Measurements from ENCODE around the gene CMTM2. TPM values are rescaled to one million over a fixed set of nuclear protein-coding genes. Genes with fewer than 3 reads are reported as not detected.

The CMTM2 gene
- total and polyA plus RNA-seq, 2 experiments from 2014 or later, result 0.60 TPM; not detected in 1

DNA sequence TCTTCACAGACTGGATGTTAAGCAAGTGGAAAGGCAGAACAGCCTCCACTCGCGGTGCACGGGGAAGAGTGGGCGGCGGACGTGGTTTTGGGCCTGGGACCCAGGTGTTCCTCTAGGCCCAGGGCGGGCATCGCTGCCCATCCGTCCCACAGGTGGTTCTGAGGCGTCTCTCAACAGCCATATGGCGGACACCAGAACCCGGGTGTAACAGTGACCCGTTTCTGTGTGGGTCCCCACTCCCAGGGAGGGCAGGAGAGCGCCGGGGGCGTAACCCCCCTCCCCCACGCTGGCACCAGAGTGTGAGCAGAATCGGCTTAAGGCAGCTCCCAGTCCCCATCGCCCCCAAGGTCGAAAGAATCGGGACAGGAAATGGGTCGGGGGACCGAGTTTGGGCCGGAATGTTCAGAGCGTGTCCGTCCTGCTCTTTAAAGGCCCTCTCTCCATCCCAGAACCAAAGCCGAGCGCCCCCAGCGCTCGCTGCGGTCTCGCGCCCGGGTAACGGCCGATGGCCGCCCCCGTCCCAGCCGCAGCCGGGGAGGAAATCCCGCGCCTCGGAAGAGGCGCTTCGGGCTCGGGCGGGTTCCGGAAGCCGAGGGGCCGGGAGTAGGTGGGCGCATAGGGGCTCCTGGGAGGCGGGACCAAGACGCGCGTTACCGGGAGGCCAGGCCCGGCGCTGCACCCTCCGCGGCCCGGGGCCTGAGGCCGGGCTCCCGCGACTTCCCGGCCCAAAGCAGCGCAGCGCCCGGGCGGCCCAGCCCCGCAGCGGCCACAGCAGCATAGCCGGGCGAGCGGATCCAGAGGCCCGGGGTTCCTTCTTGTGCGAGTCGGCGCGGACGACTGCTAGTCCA, 29.8 kb upstream of the CMTM2 start, which contains the start of gene TK2:
TK2 (minus strand) TSS at position 839 of the 848 bp plus-strand sequence; CDS start at position 778, 61 bp downstream.
- Histone ChIP-seq H3K4me1 (ENCODE audit: insufficient read depth) (peaks cover 21% of the 10 kb centered on the region), H3K9me3 (ENCODE audit: low read depth) (no peaks in the 10 kb centered on the region), H3K9me2 (replicated peaks; ENCODE audit: insufficient read depth) (no peaks in the 10 kb centered on the region), H4K20me1 (ENCODE audit: insufficient read depth, poor library complexity, severe bottlenecking) (no peaks in the 10 kb centered on the region), H3K27me3 (no peaks in the 10 kb centered on the region), H3K36me3 (replicated peaks; ENCODE audit: insufficient read depth, low read depth) (no peaks in the 10 kb centered on the region), H3K4me2 (peak within 1 kb of the TSS; percentile 91), H2AFZ (peak within 1 kb of the TSS; percentile 100), H3K4me3 (peak within 1 kb of the TSS; percentile 63), H3K27ac (peak within 1 kb of the TSS; percentile 96), H3K79me2 (peaks cover 26% of the 10 kb centered on the region)
- TF ChIP-seq EZH2 (IDR thresholded peaks at IDR 0.05; ENCODE audit: borderline replicate concordance), result no peak
- TF ChIP-seq EZH2phosphoT487 (IDR thresholded peaks at IDR 0.05; ENCODE audit: low read depth, severe bottlenecking, unreplicated experiment), result no peak
- TF ChIP-seq, protein P1, sequence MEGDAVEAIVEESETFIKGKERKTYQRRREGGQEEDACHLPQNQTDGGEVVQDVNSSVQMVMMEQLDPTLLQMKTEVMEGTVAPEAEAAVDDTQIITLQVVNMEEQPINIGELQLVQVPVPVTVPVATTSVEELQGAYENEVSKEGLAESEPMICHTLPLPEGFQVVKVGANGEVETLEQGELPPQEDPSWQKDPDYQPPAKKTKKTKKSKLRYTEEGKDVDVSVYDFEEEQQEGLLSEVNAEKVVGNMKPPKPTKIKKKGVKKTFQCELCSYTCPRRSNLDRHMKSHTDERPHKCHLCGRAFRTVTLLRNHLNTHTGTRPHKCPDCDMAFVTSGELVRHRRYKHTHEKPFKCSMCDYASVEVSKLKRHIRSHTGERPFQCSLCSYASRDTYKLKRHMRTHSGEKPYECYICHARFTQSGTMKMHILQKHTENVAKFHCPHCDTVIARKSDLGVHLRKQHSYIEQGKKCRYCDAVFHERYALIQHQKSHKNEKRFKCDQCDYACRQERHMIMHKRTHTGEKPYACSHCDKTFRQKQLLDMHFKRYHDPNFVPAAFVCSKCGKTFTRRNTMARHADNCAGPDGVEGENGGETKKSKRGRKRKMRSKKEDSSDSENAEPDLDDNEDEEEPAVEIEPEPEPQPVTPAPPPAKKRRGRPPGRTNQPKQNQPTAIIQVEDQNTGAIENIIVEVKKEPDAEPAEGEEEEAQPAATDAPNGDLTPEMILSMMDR (IDR thresholded peaks at IDR 0.05; ENCODE audit: poor library complexity), result peak; percentile 27
- DNase-seq (ENCODE audit: low spot score), result peak; percentile 87
- WGBS (ENCODE audit: low lambda C conversion rate, missing lambda C conversion rate), result 11% methylated on average over 71 of the region's 80 CpGs

DNA sequence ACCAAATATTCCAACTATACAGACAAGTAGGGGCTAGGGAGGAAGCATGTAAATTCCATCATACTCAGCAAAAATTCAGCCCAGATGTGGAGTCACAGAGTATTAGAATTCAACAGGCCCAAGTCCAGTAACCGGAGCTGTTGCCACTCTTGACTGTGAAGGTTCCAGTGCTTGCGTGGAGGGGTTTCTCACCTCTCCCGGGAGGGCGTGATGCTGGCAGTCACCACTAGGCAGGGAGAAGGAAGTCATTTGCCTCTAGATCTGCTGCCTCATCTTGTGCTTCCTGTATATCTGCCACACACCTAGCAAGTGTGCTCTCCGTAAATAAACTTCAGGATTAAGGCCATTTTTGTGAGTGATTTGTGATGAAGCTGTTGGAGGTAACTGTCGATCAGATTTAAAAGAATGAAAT, 27.9 kb upstream of the CMTM2 start:
- TF ChIP-seq, protein P1 (IDR thresholded peaks at IDR 0.05; ENCODE audit: poor library complexity), result no peak
- TF ChIP-seq EZH2 (IDR thresholded peaks at IDR 0.05; ENCODE audit: borderline replicate concordance) (no peak), EZH2phosphoT487 (IDR thresholded peaks at IDR 0.05; ENCODE audit: low read depth, severe bottlenecking, unreplicated experiment) (no peak)
- WGBS (ENCODE audit: low lambda C conversion rate, missing lambda C conversion rate), result 72% methylated on average over 6 of the region's 6 CpGs
- Histone ChIP-seq H3K4me3 (no peak overlapping the region), H3K4me2 (no peak overlapping the region), H3K9me3 (ENCODE audit: low read depth) (no peaks in the 10 kb centered on the region), H3K27me3 (no peaks in the 10 kb centered on the region), H3K27ac (peak overlapping the region; percentile 90), H4K20me1 (ENCODE audit: insufficient read depth, poor library complexity, severe bottlenecking) (no peaks in the 10 kb centered on the region), H2AFZ (no peak overlapping the region), H3K9me2 (replicated peaks; ENCODE audit: insufficient read depth) (no peaks in the 10 kb centered on the region), H3K79me2 (peaks cover 38% of the 10 kb centered on the region), H3K36me3 (replicated peaks; ENCODE audit: insufficient read depth, low read depth) (no peaks in the 10 kb centered on the region), H3K4me1 (ENCODE audit: insufficient read depth) (peaks cover 21% of the 10 kb centered on the region)
- DNase-seq (ENCODE audit: low spot score), result peak; percentile 37

- 60% methylated on average over 8 of the region's 8 CpGs for WGBS (ENCODE audit: low lambda C conversion rate, missing lambda C conversion rate)
- H3K27me3 ChIP-seq, result no peaks in the 10 kb centered on the region
- no peaks in the 10 kb centered on the region for H4K20me1 ChIP-seq (ENCODE audit: insufficient read depth, poor library complexity, severe bottlenecking)
- H3K4me1 ChIP-seq (ENCODE audit: insufficient read depth), result peaks cover 21% of the 10 kb centered on the region
- no peaks in the 10 kb centered on the region for H3K36me3 ChIP-seq (replicated peaks; ENCODE audit: insufficient read depth, low read depth)
- TF ChIP-seq, protein P1 (IDR thresholded peaks at IDR 0.05; ENCODE audit: poor library complexity), result no peak
- no peak for TF ChIP-seq EZH2 (IDR thresholded peaks at IDR 0.05; ENCODE audit: borderline replicate concordance)
- no peak for TF ChIP-seq EZH2phosphoT487 (IDR thresholded peaks at IDR 0.05; ENCODE audit: low read depth, severe bottlenecking, unreplicated experiment)
- H2AFZ ChIP-seq, result peak overlapping the region; percentile 81
- DNase-seq (ENCODE audit: low spot score), result no peak
- H3K9me3 ChIP-seq (ENCODE audit: low read depth), result no peaks in the 10 kb centered on the region
- peaks cover 38% of the 10 kb centered on the region for H3K79me2 ChIP-seq
- peak overlapping the region; percentile 16 for H3K4me3 ChIP-seq
- peak overlapping the region; percentile 90 for H3K27ac ChIP-seq
- no peaks in the 10 kb centered on the region for H3K9me2 ChIP-seq (replicated peaks; ENCODE audit: insufficient read depth)
- peak overlapping the region; percentile 80 for H3K4me2 ChIP-seq
Observed at GRCh38 chr16:66551788-66552285, 27.4 kb upstream of the CMTM2 start.

Measured in hepatocyte (in vitro differentiated cells).